ENCODE results near the gene ZFAND3.

DNA sequence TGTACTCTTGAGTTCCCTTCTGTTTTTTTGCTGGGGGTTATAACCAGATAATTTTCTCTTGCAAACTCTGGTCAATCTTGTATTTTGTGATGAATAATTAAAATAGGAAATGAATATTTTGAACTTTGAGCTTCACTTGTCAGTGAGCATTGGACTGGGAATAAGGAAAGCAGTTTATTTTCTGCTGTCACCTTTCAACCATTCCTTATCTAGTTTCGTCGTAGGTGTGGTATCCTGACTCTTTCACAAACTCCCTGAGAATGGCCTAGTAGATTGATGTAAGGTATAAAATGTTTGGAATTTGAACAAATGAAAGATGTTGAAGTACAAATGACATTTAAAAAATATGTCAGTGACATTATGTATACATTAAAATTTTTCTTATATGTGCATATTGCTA, 98.0 kb downstream of the ZFAND3 start:
- TF ChIP-seq, protein P1, sequence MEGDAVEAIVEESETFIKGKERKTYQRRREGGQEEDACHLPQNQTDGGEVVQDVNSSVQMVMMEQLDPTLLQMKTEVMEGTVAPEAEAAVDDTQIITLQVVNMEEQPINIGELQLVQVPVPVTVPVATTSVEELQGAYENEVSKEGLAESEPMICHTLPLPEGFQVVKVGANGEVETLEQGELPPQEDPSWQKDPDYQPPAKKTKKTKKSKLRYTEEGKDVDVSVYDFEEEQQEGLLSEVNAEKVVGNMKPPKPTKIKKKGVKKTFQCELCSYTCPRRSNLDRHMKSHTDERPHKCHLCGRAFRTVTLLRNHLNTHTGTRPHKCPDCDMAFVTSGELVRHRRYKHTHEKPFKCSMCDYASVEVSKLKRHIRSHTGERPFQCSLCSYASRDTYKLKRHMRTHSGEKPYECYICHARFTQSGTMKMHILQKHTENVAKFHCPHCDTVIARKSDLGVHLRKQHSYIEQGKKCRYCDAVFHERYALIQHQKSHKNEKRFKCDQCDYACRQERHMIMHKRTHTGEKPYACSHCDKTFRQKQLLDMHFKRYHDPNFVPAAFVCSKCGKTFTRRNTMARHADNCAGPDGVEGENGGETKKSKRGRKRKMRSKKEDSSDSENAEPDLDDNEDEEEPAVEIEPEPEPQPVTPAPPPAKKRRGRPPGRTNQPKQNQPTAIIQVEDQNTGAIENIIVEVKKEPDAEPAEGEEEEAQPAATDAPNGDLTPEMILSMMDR (IDR thresholded peaks at IDR 0.05; ENCODE audit: borderline replicate concordance, extremely low read depth, low read length, poor library complexity, severe bottlenecking): no peak
- no peak for TF ChIP-seq EZH2 (IDR thresholded peaks at IDR 0.05; ENCODE audit: borderline replicate concordance, low read depth, low read length, severe bottlenecking)
